BE2C (cell line): ENCODE measurements around the gene PDF.
"Not testable (repeated sequence)": the region's sequence is repeated elsewhere in the genome, so short reads cannot be mapped to it uniquely, and the experiment has no call there.

ENCODE experiments used
- DNase-seq: peaks from one replicate; pipeline ENCODE4 v3.0.0-alpha.2; 2020
- H3K27me3 ChIP-seq: fragments of 250-450 bp; sonication (Bioruptor Pico); 2 replicates; pipeline ENCODE4 v1.5.1; 2020; ENCODE audit warnings: mild to moderate bottlenecking
- H3K36me3 ChIP-seq: fragments of 250-450 bp; sonication (Bioruptor Pico); 2 replicates; pipeline ENCODE4 v1.5.1; 2020; ENCODE audit warnings: mild to moderate bottlenecking
- H3K4me1 ChIP-seq: fragments of 250-450 bp; sonication (Bioruptor Pico); 2 replicates; pipeline ENCODE4 v1.5.1; 2020
- H3K4me3 ChIP-seq: 2 replicates; pipeline ENCODE4 v1.5.1; 2011; ENCODE audit warnings: low read depth, low read length
- H3K9me3 ChIP-seq: fragments of 250-450 bp; sonication (Bioruptor Pico); 2 replicates; pipeline ENCODE4 v1.5.1; 2020
- CTCF ChIP-seq: IDR thresholded peaks from 2 replicates; pipeline ENCODE4 v1.5.1; 2012; ENCODE audit warnings: mild to moderate bottlenecking, low read depth, low read length

Gene PDF

GRCh38 chr16:69368866-69369265, 38.5 kb upstream of the PDF start:
- H3K9me3 ChIP-seq, result no peaks in the 10 kb centered on the region
- TF ChIP-seq CTCF, result no peak
- no peak overlapping the region for H3K4me3 ChIP-seq
- peaks cover 68% of the 10 kb centered on the region for H3K36me3 ChIP-seq
- no peaks in the 10 kb centered on the region for H3K27me3 ChIP-seq
- no peaks in the 10 kb centered on the region for H3K4me1 ChIP-seq
- DNase-seq, result no peak

GRCh38 chr16:69367980-69368379, 37.6 kb upstream of the PDF start:
- Histone ChIP-seq H3K4me3 (no peak overlapping the region), H3K36me3 (peaks cover 68% of the 10 kb centered on the region), H3K9me3 (no peaks in the 10 kb centered on the region), H3K4me1 (no peaks in the 10 kb centered on the region), H3K27me3 (no peaks in the 10 kb centered on the region)
- no peak for DNase-seq
- TF ChIP-seq CTCF, result no peak

- Histone ChIP-seq H3K9me3 (no peaks in the 10 kb centered on the region), H3K36me3 (peaks cover 61% of the 10 kb centered on the region), H3K27me3 (no peaks in the 10 kb centered on the region), H3K4me3 (no peak overlapping the region), H3K4me1 (no peaks in the 10 kb centered on the region)
- no peak for TF ChIP-seq CTCF
- no peak for DNase-seq
These were observed 36.0 kb upstream of the PDF start for GRCh38 chr16:69366431-69366830.

- no peaks in the 10 kb centered on the region for H3K27me3 ChIP-seq
- TF ChIP-seq CTCF, result no peak
- H3K4me1 ChIP-seq, result no peaks in the 10 kb centered on the region
- no peak for DNase-seq
- no peak overlapping the region for H3K4me3 ChIP-seq
- no peaks in the 10 kb centered on the region for H3K9me3 ChIP-seq
- H3K36me3 ChIP-seq, result peaks cover 64% of the 10 kb centered on the region
These were observed 35.5 kb upstream of the PDF start for GRCh38 chr16:69365901-69366300.

- Histone ChIP-seq H3K36me3 (peaks cover 54% of the 10 kb centered on the region), H3K9me3 (no peaks in the 10 kb centered on the region), H3K4me1 (no peaks in the 10 kb centered on the region), H3K4me3 (no peak overlapping the region), H3K27me3 (no peaks in the 10 kb centered on the region)
- no peak for TF ChIP-seq CTCF
- no peak for DNase-seq
These were observed 33.7 kb upstream of the PDF start for GRCh38 chr16:69364088-69364487.

- no peak for DNase-seq
- H3K36me3 ChIP-seq, result peaks cover 52% of the 10 kb centered on the region
These were observed 32.9 kb upstream of the PDF start for GRCh38 chr16:69363281-69363717.

GRCh38 chr16:69360070-69360469, 29.7 kb upstream of the PDF start:
- DNase-seq, H3K4me1 ChIP-seq: not testable (repeated sequence)

More at GRCh38 chr16:69363281-69363717, 32.9 kb upstream of the PDF start:
- H3K27me3 ChIP-seq, result no peaks in the 10 kb centered on the region
- no peaks in the 10 kb centered on the region for H3K4me1 ChIP-seq
- no peak overlapping the region for H3K4me3 ChIP-seq
- TF ChIP-seq CTCF, result no peak
- no peaks in the 10 kb centered on the region for H3K9me3 ChIP-seq

More at GRCh38 chr16:69360070-69360469, 29.7 kb upstream of the PDF start:
- H3K4me3 ChIP-seq, H3K27me3 ChIP-seq, H3K9me3 ChIP-seq: not testable (repeated sequence)
- peaks cover 43% of the 10 kb centered on the region for H3K36me3 ChIP-seq
